GM12872 (cell line): ENCODE measurements around the gene CLDN9.

Experiments used
- CTCF ChIP-seq: IDR thresholded peaks from 3 replicates; pipeline ENCODE4 v1.5.1; 2011; ENCODE audit warnings: low read depth, mild to moderate bottlenecking, low read length, moderate library complexity; ENCODE audit not compliant: insufficient read depth

CLDN9 gene

GRCh38 chr16:3035289-3035971 is 22.7 kb downstream of the CLDN9 start:
- TF ChIP-seq CTCF = no peak

- no peak for TF ChIP-seq CTCF
These were observed 23.4 kb downstream of the CLDN9 start for GRCh38 chr16:3035972-3036725.

GRCh38 chr16:3036726-3037315 is 24.1 kb downstream of the CLDN9 start, which contains the start of gene BICDL2:
Gene BICDL2 (minus strand): TSS chr16:3036944. CDS start chr16:3035496, 1,448 bp downstream.
- TF ChIP-seq CTCF = no peak

GRCh38 chr16:3038256-3038655 is 25.5 kb downstream of the CLDN9 start:
- TF ChIP-seq CTCF = no peak

DNA sequence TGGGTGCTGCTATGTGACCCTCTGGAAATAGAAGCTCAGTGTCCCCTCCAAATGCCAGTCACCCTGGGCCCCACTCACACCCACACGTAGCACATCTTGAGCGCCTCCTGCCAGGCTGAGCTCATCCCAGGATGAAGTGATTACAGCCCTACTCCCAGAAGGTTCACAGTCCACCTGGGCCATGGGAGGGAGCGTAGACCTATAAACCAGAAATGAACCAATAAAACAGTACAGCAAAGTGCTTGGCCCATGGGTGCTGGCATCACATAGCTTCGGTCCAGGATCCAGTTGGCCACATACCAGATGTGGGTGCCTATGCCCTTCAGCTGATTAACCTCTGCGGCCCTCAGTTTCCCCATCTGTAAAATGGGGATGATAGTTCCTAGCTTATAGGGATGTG is 26.2 kb downstream of the CLDN9 start:
- TF ChIP-seq CTCF = no peak

DNA sequence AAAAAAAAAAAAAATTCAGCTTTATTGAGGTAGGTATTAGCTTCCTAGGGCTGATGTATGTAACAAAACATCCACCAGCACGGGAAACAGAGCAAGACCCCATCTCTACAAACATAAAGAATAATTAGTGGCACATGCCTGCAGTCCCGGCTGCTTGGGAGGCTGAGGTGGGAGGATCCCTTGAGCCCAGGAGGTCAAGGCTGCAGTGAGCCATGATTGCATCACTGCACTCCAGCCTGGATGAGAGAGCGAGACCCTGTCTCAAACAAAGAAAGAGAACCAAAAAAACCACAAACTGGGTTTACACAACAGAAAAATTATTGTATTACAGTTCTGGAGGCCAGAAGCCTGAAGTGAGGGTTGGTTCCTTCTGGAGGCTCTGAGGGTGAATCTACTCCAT is 29.7 kb downstream of the CLDN9 start:
- TF ChIP-seq CTCF = no peak

GRCh38 chr16:3044708-3045107 is 32.0 kb downstream of the CLDN9 start:
- no peak for TF ChIP-seq CTCF
